NCI-H2029 (cell line): ENCODE data around the gene LTBP2.

ENCODE experiments used
- DNase-seq: peaks from one replicate; lab custom pipeline; 2025; lab: John Stamatoyannopoulos, UW

The LTBP2 gene

DNA sequence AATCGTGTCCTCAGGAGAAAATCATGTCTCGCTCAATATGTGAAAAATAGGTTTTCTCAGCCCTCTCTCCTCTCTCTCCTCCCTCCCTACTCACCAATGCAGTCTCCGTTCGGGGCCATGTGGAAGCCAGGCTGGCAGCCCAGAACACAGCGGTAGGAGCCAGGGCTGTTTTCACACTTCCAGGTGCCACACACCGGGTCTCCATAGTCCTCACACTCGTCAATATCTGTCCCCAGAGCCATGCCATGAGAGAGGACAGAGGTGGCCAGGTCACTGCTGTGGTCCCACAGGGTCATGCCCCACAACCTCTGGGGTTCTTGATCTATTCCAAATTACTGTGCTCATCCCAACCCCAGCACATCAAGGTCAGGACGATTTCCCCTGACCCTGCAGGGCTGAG lies 105.0 kb downstream of the LTBP2 start:
- DNase-seq: no peak

DNA sequence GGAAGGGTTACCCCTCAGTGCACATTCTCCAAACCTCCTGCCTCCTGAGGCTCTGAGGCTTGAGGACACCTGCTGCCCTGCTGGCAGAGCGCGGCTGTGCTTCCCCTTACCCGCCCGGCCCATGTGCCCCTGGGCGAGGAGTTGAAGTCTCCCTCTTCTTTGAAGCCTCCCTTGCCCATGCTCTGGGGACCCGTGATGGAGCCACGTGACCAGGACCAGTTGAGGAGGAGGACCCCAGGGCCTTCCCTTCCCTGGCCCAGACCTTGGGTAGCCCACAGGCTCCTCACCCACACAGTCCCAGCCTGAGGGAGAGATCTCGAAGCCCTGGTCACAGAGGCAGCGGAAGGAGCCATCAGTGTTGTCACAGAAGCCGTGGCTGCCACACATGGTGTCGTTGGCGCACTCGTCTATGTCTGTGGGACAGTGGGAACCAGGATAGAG lies 105.6 kb downstream of the LTBP2 start:
- no peak for DNase-seq

DNA sequence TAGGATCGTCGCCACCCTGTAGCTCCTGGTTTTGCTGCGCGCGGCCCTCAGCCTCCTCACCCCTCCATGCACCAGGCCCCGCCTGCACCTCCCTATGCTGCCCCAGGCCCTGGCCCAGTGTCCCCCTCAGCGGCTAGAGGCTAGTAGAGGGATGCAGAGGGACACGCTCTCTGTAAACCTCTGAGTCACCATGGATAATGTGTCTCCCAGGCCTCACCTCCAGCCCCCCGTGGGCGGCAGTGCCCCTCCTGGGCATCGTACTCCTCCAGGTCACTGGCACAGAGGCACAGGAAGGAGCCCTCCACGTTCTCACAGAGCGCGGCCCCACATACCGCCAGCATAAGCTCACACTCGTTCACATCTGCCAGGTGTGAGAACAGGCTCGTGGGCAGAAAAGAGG lies 106.2 kb downstream of the LTBP2 start:
- no peak for DNase-seq

- DNase-seq: no peak
Measured at GRCh38 chr14:74504874-74505720, 106.9 kb downstream of the LTBP2 start.

DNA sequence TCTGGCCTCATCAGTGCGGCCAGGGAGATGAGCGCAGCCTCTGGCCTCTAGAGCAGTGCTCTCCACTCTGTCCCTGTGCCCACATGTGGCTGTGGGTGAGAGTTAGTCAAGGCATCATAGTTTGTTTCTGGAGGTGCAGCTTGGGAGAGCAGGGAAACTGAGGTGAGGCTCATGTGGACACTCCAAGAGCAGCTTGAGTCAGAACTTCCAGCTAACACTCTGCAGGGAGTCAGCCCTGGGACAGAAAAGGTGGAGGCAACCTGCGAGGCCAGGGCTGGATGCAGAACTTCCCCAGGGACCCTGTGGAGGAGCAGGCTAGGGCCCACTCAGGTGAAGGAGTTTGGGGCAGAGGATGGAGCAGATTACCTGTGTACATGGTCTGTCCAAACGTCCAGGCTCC lies 107.6 kb downstream of the LTBP2 start:
- no peak for DNase-seq

DNA sequence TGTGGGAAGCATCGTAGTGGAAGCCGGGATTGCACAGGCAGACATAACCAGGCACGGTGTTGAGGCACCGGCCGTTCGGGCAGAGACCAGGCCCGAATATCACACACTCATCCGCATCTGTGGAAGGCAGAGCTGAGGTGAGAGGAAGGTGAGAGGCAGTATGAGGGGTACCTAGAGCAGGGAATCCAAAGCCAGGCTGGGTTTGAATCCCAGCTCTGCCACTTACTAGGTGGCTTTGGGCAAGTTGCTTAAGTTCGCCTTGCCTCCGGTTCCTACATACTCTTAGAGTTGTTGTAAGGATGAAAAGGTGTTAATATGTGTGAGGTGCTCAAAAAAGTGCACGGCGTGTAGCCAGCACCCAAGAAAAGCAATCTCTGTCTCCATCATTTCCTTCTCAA lies 108.1 kb downstream of the LTBP2 start:
- DNase-seq: no peak

DNA sequence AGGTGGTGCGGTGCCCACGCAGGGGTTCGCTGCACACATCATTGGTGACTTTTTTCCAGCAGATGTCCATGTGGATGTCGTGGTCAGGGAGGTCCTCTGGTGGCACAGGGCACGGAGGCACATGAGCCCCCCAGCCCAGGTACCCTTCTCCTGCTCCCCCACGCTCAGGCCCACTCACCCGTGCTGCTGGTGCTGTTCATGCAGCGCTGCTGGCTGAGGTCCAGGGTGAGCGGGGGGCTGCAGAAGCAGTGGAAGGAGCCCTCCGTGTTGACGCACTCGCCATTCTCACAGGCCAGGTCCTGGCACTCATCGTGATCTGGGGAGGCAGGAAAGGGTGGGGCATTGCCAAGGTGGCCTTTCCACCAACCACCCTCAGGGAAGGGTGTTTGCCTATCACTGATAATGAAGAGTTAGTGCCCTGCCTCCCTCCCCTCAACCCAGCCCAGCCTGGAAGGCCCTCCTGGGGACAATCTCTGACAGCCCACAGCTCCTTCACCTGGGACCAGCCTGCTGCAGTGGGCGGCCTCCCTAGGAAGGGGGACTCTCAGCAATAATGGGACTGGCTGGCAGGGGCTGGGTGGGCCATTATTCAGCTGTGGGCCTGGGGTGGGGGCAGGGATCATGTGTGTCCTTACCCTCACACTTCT lies 108.6 kb downstream of the LTBP2 start:
- DNase-seq: no peak

- DNase-seq: no peak
Measured at GRCh38 chr14:74502236-74503019, 109.6 kb downstream of the LTBP2 start.

DNA sequence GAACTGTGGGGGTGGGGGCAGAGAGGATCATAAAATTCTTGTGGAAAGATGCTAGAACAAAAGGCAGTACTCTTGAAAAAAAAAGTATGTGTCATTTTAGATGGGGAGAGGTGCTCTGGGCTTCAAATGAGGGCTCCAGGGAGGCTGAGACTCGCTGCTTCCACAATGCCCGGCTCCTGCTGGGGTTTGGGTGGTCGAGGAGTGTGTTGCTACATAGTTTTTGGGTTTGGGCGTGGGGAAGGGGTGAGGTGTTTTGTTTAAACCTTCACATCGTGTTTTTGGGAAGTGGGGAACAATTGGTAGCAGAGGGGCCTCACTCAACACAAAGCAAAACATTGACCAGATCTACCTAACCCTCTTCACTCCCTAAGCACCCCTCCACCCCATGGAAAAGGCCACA lies 110.3 kb downstream of the LTBP2 start:
- no peak for DNase-seq

DNA sequence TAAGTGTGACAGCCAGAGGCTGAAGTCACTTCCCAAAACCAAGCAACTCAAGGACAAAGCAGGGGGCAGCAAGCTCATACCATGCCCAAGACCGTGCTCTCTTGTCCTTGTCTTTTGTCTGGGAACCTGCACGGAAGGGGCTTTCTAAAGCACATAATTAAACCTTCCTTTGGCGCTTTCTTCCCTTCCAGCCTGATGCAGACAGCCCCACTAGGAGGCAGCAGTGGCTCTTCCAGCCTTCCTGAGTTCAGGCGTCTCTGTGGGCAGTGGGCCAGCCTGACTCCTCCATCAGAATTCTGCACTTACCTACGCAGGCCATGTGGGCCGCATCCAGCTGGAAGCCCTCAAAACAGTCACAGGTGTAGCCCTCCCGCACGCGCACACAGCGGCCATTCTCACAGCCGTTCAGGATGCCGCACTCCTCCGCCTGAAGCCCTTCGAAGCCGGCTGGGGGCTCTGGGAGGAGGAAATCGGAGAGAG lies 110.9 kb downstream of the LTBP2 start:
- peak; percentile 47 for DNase-seq

DNA sequence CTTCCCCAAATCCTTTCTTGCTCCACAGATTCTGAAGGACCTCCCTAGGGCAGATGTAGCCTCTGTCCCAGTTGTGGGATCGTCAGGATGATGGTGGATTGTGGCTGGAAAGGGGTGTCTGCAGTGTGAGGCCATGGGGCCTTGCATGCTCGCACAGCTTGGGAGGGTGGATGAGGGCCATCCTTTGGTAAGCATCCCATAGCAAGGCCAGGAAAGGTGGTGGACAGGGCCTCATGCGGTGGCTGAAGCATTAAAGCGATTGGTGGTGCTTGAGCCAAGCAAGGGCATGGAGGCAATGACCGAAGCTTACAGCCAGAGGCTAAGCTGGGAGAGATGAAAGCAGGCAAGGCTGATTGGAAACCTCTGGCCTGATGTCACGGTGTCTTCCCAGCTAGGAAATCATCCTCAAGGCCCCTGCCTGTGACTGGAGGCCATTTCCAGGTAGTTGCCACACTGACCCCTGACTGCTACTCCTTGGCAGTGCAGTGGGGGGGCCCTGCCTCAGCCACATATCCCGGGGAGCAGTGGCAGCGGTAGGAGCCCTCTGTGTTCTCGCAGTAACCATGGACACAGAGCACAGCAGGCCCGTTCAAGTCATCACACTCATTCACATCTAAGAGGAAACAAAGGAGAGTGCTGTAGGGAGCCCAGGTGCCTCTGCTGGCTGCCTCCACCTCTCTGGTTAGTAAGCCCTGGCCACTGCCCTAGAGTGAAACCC lies 111.5 kb downstream of the LTBP2 start:
- no peak for DNase-seq

GRCh38 chr14:74495356-74495755 lies 116.7 kb downstream of the LTBP2 start:
- no peak for DNase-seq

GRCh38 chr14:74493343-74494261 lies 118.4 kb downstream of the LTBP2 start, which contains the start of gene ISCA2:
Gene ISCA2 (plus strand): TSS chr14:74493765. CDS start chr14:74493775, 10 bp downstream.
- DNase-seq: peak; percentile 99

DNA sequence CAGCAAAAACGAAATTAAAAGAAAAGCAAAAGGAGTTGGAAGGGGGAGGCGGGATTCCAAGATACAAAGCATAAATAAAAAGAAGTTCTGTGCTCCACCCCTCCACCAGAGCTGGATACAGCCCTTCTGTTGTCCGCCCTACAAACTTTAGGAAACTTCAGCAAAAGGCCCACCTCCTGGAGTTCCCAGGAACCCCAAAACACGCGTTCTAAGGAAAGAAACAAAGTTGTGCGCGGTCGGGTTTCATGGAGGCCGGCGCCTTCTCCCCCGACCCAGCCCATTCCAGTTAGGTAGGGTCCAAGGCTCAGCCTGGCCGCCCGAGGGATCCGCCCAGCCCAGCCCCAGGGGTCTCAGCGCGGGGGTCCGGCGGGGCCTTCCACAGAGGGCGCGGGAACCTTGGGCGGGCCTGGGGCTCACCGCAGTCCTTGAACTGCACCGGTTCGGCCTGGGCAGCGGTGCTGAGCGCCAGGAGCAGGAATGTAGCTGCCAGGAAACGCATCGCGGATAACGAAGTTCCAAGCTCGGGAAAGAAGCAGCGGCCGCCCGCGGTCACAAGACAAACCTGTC lies 119.2 kb downstream of the LTBP2 start, which contains the start of gene NPC2:
NPC2 (minus strand) TSS at position 530 of the 567 bp plus-strand sequence; CDS start at position 499, 31 bp downstream.
- DNase-seq: no peak

DNA sequence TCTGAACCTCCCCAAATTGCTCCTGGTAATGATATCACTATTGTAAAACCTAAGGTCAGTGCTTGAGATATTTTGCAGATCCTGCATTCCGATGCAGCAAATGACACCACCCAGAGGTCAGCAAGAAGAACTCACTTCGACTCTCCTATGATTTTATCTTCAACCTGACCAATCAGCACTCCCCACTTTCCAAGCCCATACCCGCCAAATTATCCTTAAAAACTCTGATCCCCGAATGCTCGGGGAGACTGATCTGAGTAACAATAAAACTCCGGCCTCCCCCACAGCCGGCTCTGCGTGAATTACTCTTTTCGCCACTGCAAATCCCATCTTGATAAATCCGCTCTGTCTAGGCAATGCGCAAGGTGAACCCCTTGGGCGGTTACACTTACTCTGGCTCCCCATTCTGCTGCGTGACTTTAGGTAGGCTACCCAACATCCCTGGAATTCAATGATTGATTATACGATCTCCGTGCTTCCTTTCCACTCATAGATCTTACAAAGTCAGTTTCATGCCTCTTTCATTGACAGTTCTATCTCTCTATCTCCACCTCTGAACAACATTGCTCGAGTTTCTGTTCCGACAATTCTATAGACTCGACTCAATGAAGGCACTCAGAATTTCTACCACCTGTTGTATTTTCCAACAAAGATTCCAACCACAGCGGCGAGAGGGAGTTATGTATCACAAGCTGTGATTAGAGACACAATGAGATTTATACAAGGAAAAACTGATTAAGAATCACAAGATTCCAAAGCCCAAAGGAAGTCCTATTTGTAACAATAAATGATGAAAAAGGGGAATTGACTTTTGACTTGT lies 119.9 kb downstream of the LTBP2 start:
- no peak for DNase-seq

GRCh38 chr14:74490486-74490885 lies 121.6 kb downstream of the LTBP2 start:
- DNase-seq: no peak

- no peak for DNase-seq
Measured at GRCh38 chr14:74488786-74489397, 123.1 kb downstream of the LTBP2 start.

- no peak for DNase-seq
Measured at GRCh38 chr14:74486164-74486563, 125.9 kb downstream of the LTBP2 start.

DNA sequence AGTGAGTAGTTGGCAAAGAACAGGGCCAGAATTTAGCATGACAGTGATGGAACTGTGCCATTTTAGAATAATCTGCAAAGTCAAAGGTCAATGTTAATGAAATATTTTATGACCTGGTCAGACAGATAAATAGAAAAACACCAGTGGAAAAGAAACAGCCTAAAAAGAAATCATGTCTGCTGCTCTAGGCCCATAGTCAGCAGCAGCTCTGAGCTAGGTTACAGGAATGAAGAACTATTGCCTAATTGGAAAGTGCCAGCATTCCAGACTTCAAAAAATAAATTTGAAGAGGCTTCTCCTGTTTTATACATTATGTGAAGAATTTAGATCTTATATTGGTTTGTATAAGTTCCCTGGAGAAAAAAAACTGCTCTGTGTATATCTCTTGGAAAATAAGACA lies 128.7 kb downstream of the LTBP2 start:
- DNase-seq: no peak
